COR-L47 (cell line): Measurements from ENCODE around the gene PYGM.
A peak's percentile ranks its signal among the peaks of the same experiment; 100 is the strongest.
"Not testable (repeated sequence)": the region's sequence is repeated elsewhere in the genome, so short reads cannot be mapped to it uniquely, and the experiment has no call there.

Experiments
- DNase-seq: peaks from one replicate; lab custom pipeline; 2025; lab: John Stamatoyannopoulos, UW

PYGM gene

GRCh38 chr11:64716473-64717267 is 43.1 kb downstream of the PYGM start:
- no peak for DNase-seq

GRCh38 chr11:64715756-64716472 is 43.9 kb downstream of the PYGM start:
- DNase-seq, result peak; percentile 28

GRCh38 chr11:64715110-64715509 is 44.7 kb downstream of the PYGM start:
- DNase-seq, result no peak

GRCh38 chr11:64714666-64715065 is 45.1 kb downstream of the PYGM start:
- no peak for DNase-seq

GRCh38 chr11:64713781-64714363 is 45.9 kb downstream of the PYGM start:
- no peak for DNase-seq

- no peak for DNase-seq
Observed at GRCh38 chr11:64713016-64713707, 46.6 kb downstream of the PYGM start.

- no peak for DNase-seq
Observed at GRCh38 chr11:64712430-64713015, 47.3 kb downstream of the PYGM start.

- DNase-seq, result no peak
Observed at GRCh38 chr11:64711956-64712362, 47.8 kb downstream of the PYGM start.

GRCh38 chr11:64711138-64711955 is 48.4 kb downstream of the PYGM start:
- DNase-seq, result no peak

GRCh38 chr11:64710418-64711137 is 49.2 kb downstream of the PYGM start:
- no peak for DNase-seq

- no peak for DNase-seq
Observed at GRCh38 chr11:64705501-64705900, 54.3 kb downstream of the PYGM start.

GRCh38 chr11:64703048-64703447 is 56.7 kb downstream of the PYGM start:
- DNase-seq, result no peak

- DNase-seq, result not testable (repeated sequence)
Observed at GRCh38 chr11:64701956-64702355, 57.8 kb downstream of the PYGM start.

GRCh38 chr11:64698427-64698826 is 61.3 kb downstream of the PYGM start:
- no peak for DNase-seq

GRCh38 chr11:64697663-64698375 is 62.0 kb downstream of the PYGM start:
- DNase-seq, result no peak
